ENCODE data around the gene NCMAP. TPM values are rescaled to one million over a fixed set of nuclear protein-coding genes. Genes with fewer than 3 reads are reported as not detected.

The NCMAP gene
- total and polyA plus RNA-seq, 4 donors, result 1.5 to 20.2 (median 5.9) TPM

GRCh38 chr1:24652382-24652781, 96.5 kb downstream of the NCMAP start:
- Histone ChIP-seq H3K4me1 (ENCODE audit: control insufficient read depth in 5 of 5, insufficient read depth in 5 of 5, low read length in 5 of 5) (no peaks in the 10 kb centered on the region), H3K36me3 (ENCODE audit: control insufficient read depth in 4 of 4, insufficient read depth in 4 of 4, low read length in 4 of 4) (peaks cover 29 to 84% (median 51%) of the 10 kb centered on the region in 4 donors), H3K9me3 (ENCODE audit: control insufficient read depth in 4 of 4, insufficient read depth in 3 of 4, low read length in 3 of 4) (no peaks in the 10 kb centered on the region), H3K4me3 (no peak overlapping the region), H3K9ac (ENCODE audit: insufficient read depth in 1 of 2, low read length in 2 of 2) (no peak overlapping the region), H3K27me3 (ENCODE audit: control insufficient read depth in 3 of 3, insufficient read depth in 3 of 3, low read length in 2 of 3) (no peaks in the 10 kb centered on the region), H3K27ac (ENCODE audit: low read depth in 1 of 2, low read length in 1 of 2) (no peak overlapping the region)
- ATAC-seq (ENCODE audit: insufficient read depth, low FRiP score), result no peak
- DNase-seq, result no peak
- TF ChIP-seq CTCF (IDR thresholded peaks at IDR 0.05; ENCODE audit: control extremely low read depth, extremely low read depth), result no peak
- WGBS, 2 donors, result 95 to 96% methylated on average over 13 of the region's 13 CpGs

GRCh38 chr1:24654010-24654409, 98.1 kb downstream of the NCMAP start:
- no peak for DNase-seq
- H3K9me3 ChIP-seq (ENCODE audit: control insufficient read depth in 4 of 4, insufficient read depth in 3 of 4, low read length in 3 of 4), result no peaks in the 10 kb centered on the region
- TF ChIP-seq CTCF (IDR thresholded peaks at IDR 0.05; ENCODE audit: control extremely low read depth, extremely low read depth), result no peak
- 95% methylated on average over 3 of the region's 3 CpGs for WGBS, 2 donors
- H3K4me3 ChIP-seq, result no peak overlapping the region
- H3K4me1 ChIP-seq (ENCODE audit: control insufficient read depth in 5 of 5, insufficient read depth in 5 of 5, low read length in 5 of 5), result no peaks in the 10 kb centered on the region
- peaks cover 26 to 77% (median 49%) of the 10 kb centered on the region in 4 donors for H3K36me3 ChIP-seq (ENCODE audit: control insufficient read depth in 4 of 4, insufficient read depth in 4 of 4, low read length in 4 of 4)
- no peak overlapping the region for H3K27ac ChIP-seq (ENCODE audit: low read depth in 1 of 2, low read length in 1 of 2)
- ATAC-seq (ENCODE audit: insufficient read depth, low FRiP score), result no peak
- H3K27me3 ChIP-seq (ENCODE audit: control insufficient read depth in 3 of 3, insufficient read depth in 3 of 3, low read length in 2 of 3), result no peaks in the 10 kb centered on the region
- no peak overlapping the region for H3K9ac ChIP-seq (ENCODE audit: insufficient read depth in 1 of 2, low read length in 2 of 2)

GRCh38 chr1:24656046-24656445, 100.2 kb downstream of the NCMAP start:
- no peak overlapping the region for H3K9ac ChIP-seq (ENCODE audit: insufficient read depth in 1 of 2, low read length in 2 of 2)

More at GRCh38 chr1:24656046-24656445, 100.2 kb downstream of the NCMAP start:
- WGBS, 2 donors, result 100% methylated on average over 1 of the region's 1 CpG
- ATAC-seq (ENCODE audit: insufficient read depth, low FRiP score) (no peak), DNase-seq (no peak)
- no peak overlapping the region for H3K27ac ChIP-seq (ENCODE audit: low read depth in 1 of 2, low read length in 1 of 2)
- no peaks in the 10 kb centered on the region for H3K4me1 ChIP-seq (ENCODE audit: control insufficient read depth in 5 of 5, insufficient read depth in 5 of 5, low read length in 5 of 5)
- no peaks in the 10 kb centered on the region for H3K9me3 ChIP-seq (ENCODE audit: control insufficient read depth in 4 of 4, insufficient read depth in 3 of 4, low read length in 3 of 4)
- H3K27me3 ChIP-seq (ENCODE audit: control insufficient read depth in 3 of 3, insufficient read depth in 3 of 3, low read length in 2 of 3), result no peaks in the 10 kb centered on the region
- peaks cover 23 to 64% (median 38%) of the 10 kb centered on the region in 4 donors for H3K36me3 ChIP-seq (ENCODE audit: control insufficient read depth in 4 of 4, insufficient read depth in 4 of 4, low read length in 4 of 4)
- no peak for TF ChIP-seq CTCF (IDR thresholded peaks at IDR 0.05; ENCODE audit: control extremely low read depth, extremely low read depth)
- H3K4me3 ChIP-seq, result no peak overlapping the region

Data from lung (tissue), 12 donors.